ENCODE results near the gene RASIP1.

DNA sequence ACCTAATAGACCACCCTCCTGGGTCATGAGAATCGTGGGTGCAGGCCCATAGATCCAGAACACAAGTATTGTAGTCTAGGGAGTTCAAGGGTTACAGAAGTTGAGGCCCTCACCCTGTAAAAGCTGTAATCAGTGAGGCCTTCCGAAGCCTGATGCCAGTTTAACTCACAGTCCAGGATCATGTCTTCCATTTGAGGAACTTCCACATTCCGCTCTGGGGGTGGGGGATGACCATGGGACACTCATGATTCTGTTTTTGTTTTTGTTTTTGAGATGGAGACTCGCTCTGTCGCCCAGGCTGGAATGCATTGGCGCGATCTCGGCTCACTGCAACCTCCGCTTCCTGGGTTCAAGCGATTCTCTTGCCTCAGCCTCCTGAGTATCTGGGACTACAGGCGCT lies 1.7 kb upstream of the RASIP1 start:
- TF ChIP-seq ZNF274 (IDR thresholded peaks at IDR 0.05; ENCODE audit: low read depth, low read length): no peak
- TF ChIP-seq SUZ12 (IDR thresholded peaks at IDR 0.05; ENCODE audit: extremely low read depth, insufficient read depth, insufficient read length): no peak

Data from NT2/D1 (cell line).